HEK293 (cell line): ENCODE data around the gene PRPF6.

Source experiments
- CTCF ChIP-seq: fragments of 450-650 bp; formaldehyde crosslinking; IDR thresholded peaks from 2 replicates; pipeline ENCODE4 v1.5.1; 2016; ENCODE audit warnings: missing biosample characterization, missing genetic modification characterization
- GLIS1 ChIP-seq: fragments of 450-650 bp; formaldehyde crosslinking; IDR thresholded peaks from 2 replicates; pipeline ENCODE4 v1.5.1; 2016; ENCODE audit warnings: missing biosample characterization, missing genetic modification characterization
- GLIS2 ChIP-seq: fragments of 450-650 bp; formaldehyde crosslinking; IDR thresholded peaks from 2 replicates; pipeline ENCODE4 v1.5.1; 2016; ENCODE audit warnings: missing biosample characterization, missing genetic modification characterization
- KLF1 ChIP-seq: fragments of 450-650 bp; formaldehyde crosslinking; IDR thresholded peaks from 2 replicates; pipeline ENCODE4 v1.5.1; 2016; ENCODE audit warnings: missing biosample characterization, missing genetic modification characterization
- KLF7 ChIP-seq: fragments of 450-650 bp; formaldehyde crosslinking; IDR thresholded peaks from 2 replicates; pipeline ENCODE4 v1.5.1; 2016; ENCODE audit warnings: missing biosample characterization, missing genetic modification characterization, borderline replicate concordance
- OSR2 ChIP-seq: fragments of 450-650 bp; formaldehyde crosslinking; IDR thresholded peaks from 2 replicates; pipeline ENCODE4 v1.5.1; 2016; ENCODE audit warnings: missing biosample characterization, missing genetic modification characterization
- SP3 ChIP-seq: fragments of 450-650 bp; formaldehyde crosslinking; IDR thresholded peaks from 2 replicates; pipeline ENCODE4 v1.5.1; 2016; ENCODE audit warnings: missing biosample characterization, missing genetic modification characterization
- ZBTB10 ChIP-seq: fragments of 450-650 bp; formaldehyde crosslinking; IDR thresholded peaks from 2 replicates; pipeline ENCODE4 v1.5.1; 2016; ENCODE audit warnings: missing biosample characterization, missing genetic modification characterization
- ZBTB17 ChIP-seq: fragments of 450-650 bp; formaldehyde crosslinking; IDR thresholded peaks from 2 replicates; pipeline ENCODE4 v1.5.1; 2016; ENCODE audit warnings: missing biosample characterization, missing genetic modification characterization
- ZBTB26 ChIP-seq: fragments of 450-650 bp; formaldehyde crosslinking; optimal IDR thresholded peaks from 2 replicates; pipeline ENCODE3; 2016; ENCODE audit warnings: missing biosample characterization, mild to moderate bottlenecking, missing genetic modification characterization
- ZBTB7A ChIP-seq: fragments of 450-650 bp; formaldehyde crosslinking; IDR thresholded peaks from 2 replicates; pipeline ENCODE4 v1.5.1; 2016; ENCODE audit warnings: low read depth, missing biosample characterization, missing genetic modification characterization
- ZBTB8A ChIP-seq: fragments of 450-650 bp; formaldehyde crosslinking; IDR thresholded peaks from 2 replicates; pipeline ENCODE4 v1.5.1; 2016; ENCODE audit warnings: missing biosample characterization, missing genetic modification characterization
- ZIC2 ChIP-seq: fragments of 450-650 bp; formaldehyde crosslinking; IDR thresholded peaks from 2 replicates; pipeline ENCODE4 v1.5.1; 2016; ENCODE audit warnings: missing biosample characterization, missing genetic modification characterization
- ZNF2 ChIP-seq: fragments of 450-650 bp; formaldehyde crosslinking; IDR thresholded peaks from 2 replicates; pipeline ENCODE4 v1.5.1; 2016; ENCODE audit warnings: missing biosample characterization, missing genetic modification characterization
- ZNF214 ChIP-seq: fragments of 450-650 bp; formaldehyde crosslinking; IDR thresholded peaks from 2 replicates; pipeline ENCODE4 v1.5.1; 2017; ENCODE audit warnings: missing biosample characterization, mild to moderate bottlenecking, missing genetic modification characterization, borderline replicate concordance
- ZNF394 ChIP-seq: fragments of 450-650 bp; formaldehyde crosslinking; IDR thresholded peaks from 2 replicates; pipeline ENCODE4 v1.5.1; 2016; ENCODE audit warnings: missing biosample characterization, missing genetic modification characterization, mild to moderate bottlenecking, moderate library complexity, borderline replicate concordance
- ZNF558 ChIP-seq: fragments of 450-650 bp; formaldehyde crosslinking; IDR thresholded peaks from 2 replicates; pipeline ENCODE4 v1.5.1; 2016; ENCODE audit warnings: missing biosample characterization, missing genetic modification characterization
- ZNF600 ChIP-seq: fragments of 450-650 bp; formaldehyde crosslinking; IDR thresholded peaks from 2 replicates; pipeline ENCODE4 v1.5.1; 2016; ENCODE audit warnings: missing biosample characterization, missing genetic modification characterization
- ZNF677 ChIP-seq: fragments of 450-650 bp; IDR thresholded peaks from 2 replicates; pipeline ENCODE4 v1.5.0; 2018; ENCODE audit warnings: missing biosample characterization, mild to moderate bottlenecking, missing genetic modification characterization, moderate library complexity
- ZNF692 ChIP-seq: fragments of 450-650 bp; formaldehyde crosslinking; IDR thresholded peaks from 2 replicates; pipeline ENCODE4 v1.5.1; 2016; ENCODE audit warnings: missing biosample characterization, missing genetic modification characterization
- ZNF747 ChIP-seq: fragments of 450-650 bp; formaldehyde crosslinking; IDR thresholded peaks from 2 replicates; pipeline ENCODE4 v1.5.1; 2016; ENCODE audit warnings: missing biosample characterization, missing genetic modification characterization
- ZSCAN18 ChIP-seq: fragments of 450-650 bp; formaldehyde crosslinking; IDR thresholded peaks from 2 replicates; pipeline ENCODE4 v1.5.1; 2016; ENCODE audit warnings: missing biosample characterization, missing genetic modification characterization
- ZSCAN23 ChIP-seq: fragments of 450-650 bp; formaldehyde crosslinking; IDR thresholded peaks from 2 replicates; pipeline ENCODE4 v1.5.1; 2016; ENCODE audit warnings: missing biosample characterization, missing genetic modification characterization
- ZXDB ChIP-seq: fragments of 450-650 bp; formaldehyde crosslinking; IDR thresholded peaks from 2 replicates; pipeline ENCODE4 v1.5.1; 2016; ENCODE audit warnings: missing biosample characterization, missing genetic modification characterization
- TF ChIP-seq, protein P1 (sequence below): fragments of 450-650 bp; formaldehyde crosslinking; IDR thresholded peaks from 2 replicates; pipeline ENCODE4 v1.5.1; 2016; ENCODE audit warnings: missing biosample characterization, missing genetic modification characterization
- TF ChIP-seq, protein P2 (sequence below): fragments of 450-650 bp; formaldehyde crosslinking; IDR thresholded peaks from 2 replicates; pipeline ENCODE4 v1.5.1; 2017; ENCODE audit warnings: missing biosample characterization, missing genetic modification characterization

Gene PRPF6

DNA sequence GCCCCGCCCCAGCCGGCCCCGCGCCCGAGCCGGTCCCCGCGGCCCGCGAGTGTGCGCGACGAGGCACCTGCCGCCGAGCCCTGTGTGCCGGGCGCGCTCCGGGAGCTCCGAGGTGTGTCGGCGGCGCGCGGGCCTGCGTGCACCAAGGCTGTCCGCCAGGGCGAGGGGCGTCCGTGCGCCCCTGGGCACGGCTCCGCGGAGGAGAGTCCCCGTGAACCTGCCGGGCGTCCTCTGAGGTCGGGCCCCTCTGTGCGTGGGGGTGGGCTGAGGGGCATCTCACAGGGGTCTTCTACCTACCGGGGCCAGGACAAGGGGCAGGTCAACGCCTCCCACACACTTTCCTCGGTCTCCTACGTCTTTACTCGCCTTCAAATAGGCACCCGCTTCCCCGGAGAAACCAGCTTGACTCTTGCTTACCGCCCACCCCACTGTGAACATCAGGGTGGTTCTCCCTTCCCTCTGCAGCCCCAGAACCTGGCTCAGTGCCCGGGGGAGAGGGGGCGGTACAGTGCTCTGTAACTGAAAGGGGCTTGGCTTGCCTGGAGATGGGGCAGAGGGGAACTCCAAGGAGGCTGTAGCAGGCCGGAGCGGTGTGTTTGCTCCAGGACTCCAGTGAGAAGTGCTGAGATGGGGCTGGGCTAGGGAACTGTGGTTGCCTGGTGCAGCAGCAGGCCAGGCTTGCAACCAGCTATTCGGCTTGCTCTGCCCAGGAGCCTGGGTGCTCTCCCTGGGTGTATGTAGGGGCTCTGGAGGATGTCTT lies 1.2 kb upstream of the PRPF6 start, which contains the start of gene SAMD10 (continued):
- TF ChIP-seq ZBTB10 (peak; percentile 74), ZNF2 (peak; percentile 27; the same call in 1 of the 2 replicates), ZBTB8A (peak; percentile 89), GLIS1 (tag by site-specific recombination) (peak; percentile 26; the same call in 1 of the 2 replicates), ZNF214 (tag by site-specific recombination) (no peak), ZBTB7A (tag by site-specific recombination) (peak; percentile 76; the same call in 1 of the 2 replicates), SP3 (peak; percentile 46; the same call in 1 of the 2 replicates), ZBTB17 (tag by site-specific recombination) (peak; percentile 38), KLF7 (tag by site-specific recombination) (peak; percentile 22; the same call in 1 of the 2 replicates), ZNF558 (tag by site-specific recombination) (no peak), ZIC2 (tag by site-specific recombination) (peak; percentile 86), ZNF747 (tag by site-specific recombination) (no peak), OSR2 (no peak), GLIS2 (tag by site-specific recombination) (peak; percentile 75), ZNF394 (tag by site-specific recombination) (no peak), ZXDB (tag by site-specific recombination) (peak; percentile 74), ZSCAN18 (tag by site-specific recombination) (no peak), CTCF (tag by site-specific recombination) (peak; percentile 58; the same call in 1 of the 2 replicates), KLF1 (tag by site-specific recombination) (peak; percentile 43; the same call in 1 of the 2 replicates), ZNF692 (tag by site-specific recombination) (no peak), ZSCAN23 (tag by site-specific recombination) (no peak), ZNF677 (tag by site-specific recombination) (no peak), ZNF600 (tag by site-specific recombination) (peak; percentile 76; the same call in 1 of the 2 replicates), ZBTB26 (peak; percentile 77)
- TF ChIP-seq, protein P1, sequence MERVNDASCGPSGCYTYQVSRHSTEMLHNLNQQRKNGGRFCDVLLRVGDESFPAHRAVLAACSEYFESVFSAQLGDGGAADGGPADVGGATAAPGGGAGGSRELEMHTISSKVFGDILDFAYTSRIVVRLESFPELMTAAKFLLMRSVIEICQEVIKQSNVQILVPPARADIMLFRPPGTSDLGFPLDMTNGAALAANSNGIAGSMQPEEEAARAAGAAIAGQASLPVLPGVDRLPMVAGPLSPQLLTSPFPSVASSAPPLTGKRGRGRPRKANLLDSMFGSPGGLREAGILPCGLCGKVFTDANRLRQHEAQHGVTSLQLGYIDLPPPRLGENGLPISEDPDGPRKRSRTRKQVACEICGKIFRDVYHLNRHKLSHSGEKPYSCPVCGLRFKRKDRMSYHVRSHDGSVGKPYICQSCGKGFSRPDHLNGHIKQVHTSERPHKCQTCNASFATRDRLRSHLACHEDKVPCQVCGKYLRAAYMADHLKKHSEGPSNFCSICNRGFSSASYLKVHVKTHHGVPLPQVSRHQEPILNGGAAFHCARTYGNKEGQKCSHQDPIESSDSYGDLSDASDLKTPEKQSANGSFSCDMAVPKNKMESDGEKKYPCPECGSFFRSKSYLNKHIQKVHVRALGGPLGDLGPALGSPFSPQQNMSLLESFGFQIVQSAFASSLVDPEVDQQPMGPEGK (tag by site-specific recombination): peak; percentile 89
- TF ChIP-seq, protein P2, sequence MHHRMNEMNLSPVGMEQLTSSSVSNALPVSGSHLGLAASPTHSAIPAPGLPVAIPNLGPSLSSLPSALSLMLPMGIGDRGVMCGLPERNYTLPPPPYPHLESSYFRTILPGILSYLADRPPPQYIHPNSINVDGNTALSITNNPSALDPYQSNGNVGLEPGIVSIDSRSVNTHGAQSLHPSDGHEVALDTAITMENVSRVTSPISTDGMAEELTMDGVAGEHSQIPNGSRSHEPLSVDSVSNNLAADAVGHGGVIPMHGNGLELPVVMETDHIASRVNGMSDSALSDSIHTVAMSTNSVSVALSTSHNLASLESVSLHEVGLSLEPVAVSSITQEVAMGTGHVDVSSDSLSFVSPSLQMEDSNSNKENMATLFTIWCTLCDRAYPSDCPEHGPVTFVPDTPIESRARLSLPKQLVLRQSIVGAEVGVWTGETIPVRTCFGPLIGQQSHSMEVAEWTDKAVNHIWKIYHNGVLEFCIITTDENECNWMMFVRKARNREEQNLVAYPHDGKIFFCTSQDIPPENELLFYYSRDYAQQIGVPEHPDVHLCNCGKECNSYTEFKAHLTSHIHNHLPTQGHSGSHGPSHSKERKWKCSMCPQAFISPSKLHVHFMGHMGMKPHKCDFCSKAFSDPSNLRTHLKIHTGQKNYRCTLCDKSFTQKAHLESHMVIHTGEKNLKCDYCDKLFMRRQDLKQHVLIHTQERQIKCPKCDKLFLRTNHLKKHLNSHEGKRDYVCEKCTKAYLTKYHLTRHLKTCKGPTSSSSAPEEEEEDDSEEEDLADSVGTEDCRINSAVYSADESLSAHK (tag by site-specific recombination): 0 out of 2 replicates have a peak, but pooled peaks have one; percentile 11
